ENCODE measurements around the gene ETV3. TPM values are rescaled to one million over a fixed set of nuclear protein-coding genes. Genes with fewer than 3 reads are reported as not detected.

The ETV3 gene
- total RNA-seq, 1 experiment from 2014 or later, result 22.2 TPM

DNA sequence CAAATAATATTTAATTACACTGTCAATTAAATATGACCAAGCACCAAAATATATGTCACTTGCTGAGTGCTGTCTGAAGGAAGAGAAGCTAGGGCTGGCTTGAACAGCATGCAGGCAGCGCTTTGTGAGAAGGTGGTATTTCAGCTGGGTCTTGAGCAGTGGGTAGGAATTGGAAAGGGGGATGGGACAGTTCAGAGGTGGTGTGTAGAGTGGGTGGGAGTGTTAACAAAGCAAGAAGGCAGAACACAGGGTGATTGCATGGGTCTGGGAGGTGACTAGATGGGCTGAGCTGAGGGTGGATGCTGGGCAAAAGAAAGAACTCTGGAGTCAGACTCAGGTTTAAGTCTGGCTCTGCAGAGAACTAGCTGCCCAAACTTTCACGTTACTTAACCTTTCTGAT is 14.3 kb upstream of the ETV3 start:
- DNase-seq (ENCODE audit: low read depth, low spot score), result no peak
- no peak for ATAC-seq
- Histone ChIP-seq H3K4me1 (ENCODE audit: control insufficient read depth, insufficient read depth, low read length) (no peaks in the 10 kb centered on the region; the same call in none of the 2 replicates), H3K27ac (ENCODE audit: low read length) (no peak overlapping the region), H3K36me3 (ENCODE audit: control insufficient read depth, insufficient read depth, low read length) (no peaks in the 10 kb centered on the region), H3K27me3 (ENCODE audit: control insufficient read depth, insufficient read depth, low read length) (peaks cover 6% of the 10 kb centered on the region; the same call in 1 of the 2 replicates), H3K4me3 (ENCODE audit: low read depth in 2 of 2, low read length in 2 of 2) (no peak overlapping the region), H3K9me3 (ENCODE audit: control insufficient read depth, insufficient read depth, low read depth, low read length) (no peaks in the 10 kb centered on the region)
- POLR2A ChIA-PET, result no interaction called here
- TF ChIP-seq SIN3A (IDR thresholded peaks at IDR 0.05; ENCODE audit: borderline replicate concordance, insufficient read depth, low read depth, low read length), result no peak
- TF ChIP-seq, protein P1, sequence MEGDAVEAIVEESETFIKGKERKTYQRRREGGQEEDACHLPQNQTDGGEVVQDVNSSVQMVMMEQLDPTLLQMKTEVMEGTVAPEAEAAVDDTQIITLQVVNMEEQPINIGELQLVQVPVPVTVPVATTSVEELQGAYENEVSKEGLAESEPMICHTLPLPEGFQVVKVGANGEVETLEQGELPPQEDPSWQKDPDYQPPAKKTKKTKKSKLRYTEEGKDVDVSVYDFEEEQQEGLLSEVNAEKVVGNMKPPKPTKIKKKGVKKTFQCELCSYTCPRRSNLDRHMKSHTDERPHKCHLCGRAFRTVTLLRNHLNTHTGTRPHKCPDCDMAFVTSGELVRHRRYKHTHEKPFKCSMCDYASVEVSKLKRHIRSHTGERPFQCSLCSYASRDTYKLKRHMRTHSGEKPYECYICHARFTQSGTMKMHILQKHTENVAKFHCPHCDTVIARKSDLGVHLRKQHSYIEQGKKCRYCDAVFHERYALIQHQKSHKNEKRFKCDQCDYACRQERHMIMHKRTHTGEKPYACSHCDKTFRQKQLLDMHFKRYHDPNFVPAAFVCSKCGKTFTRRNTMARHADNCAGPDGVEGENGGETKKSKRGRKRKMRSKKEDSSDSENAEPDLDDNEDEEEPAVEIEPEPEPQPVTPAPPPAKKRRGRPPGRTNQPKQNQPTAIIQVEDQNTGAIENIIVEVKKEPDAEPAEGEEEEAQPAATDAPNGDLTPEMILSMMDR (IDR thresholded peaks at IDR 0.05), result no peak
- TF ChIP-seq POLR2AphosphoS5 (IDR thresholded peaks at IDR 0.05; ENCODE audit: low read depth, low read length), result no peak
- TF ChIP-seq TCF7L2 (IDR thresholded peaks at IDR 0.05; ENCODE audit: low read depth, low read length), result no peak
- TF ChIP-seq, protein P2, sequence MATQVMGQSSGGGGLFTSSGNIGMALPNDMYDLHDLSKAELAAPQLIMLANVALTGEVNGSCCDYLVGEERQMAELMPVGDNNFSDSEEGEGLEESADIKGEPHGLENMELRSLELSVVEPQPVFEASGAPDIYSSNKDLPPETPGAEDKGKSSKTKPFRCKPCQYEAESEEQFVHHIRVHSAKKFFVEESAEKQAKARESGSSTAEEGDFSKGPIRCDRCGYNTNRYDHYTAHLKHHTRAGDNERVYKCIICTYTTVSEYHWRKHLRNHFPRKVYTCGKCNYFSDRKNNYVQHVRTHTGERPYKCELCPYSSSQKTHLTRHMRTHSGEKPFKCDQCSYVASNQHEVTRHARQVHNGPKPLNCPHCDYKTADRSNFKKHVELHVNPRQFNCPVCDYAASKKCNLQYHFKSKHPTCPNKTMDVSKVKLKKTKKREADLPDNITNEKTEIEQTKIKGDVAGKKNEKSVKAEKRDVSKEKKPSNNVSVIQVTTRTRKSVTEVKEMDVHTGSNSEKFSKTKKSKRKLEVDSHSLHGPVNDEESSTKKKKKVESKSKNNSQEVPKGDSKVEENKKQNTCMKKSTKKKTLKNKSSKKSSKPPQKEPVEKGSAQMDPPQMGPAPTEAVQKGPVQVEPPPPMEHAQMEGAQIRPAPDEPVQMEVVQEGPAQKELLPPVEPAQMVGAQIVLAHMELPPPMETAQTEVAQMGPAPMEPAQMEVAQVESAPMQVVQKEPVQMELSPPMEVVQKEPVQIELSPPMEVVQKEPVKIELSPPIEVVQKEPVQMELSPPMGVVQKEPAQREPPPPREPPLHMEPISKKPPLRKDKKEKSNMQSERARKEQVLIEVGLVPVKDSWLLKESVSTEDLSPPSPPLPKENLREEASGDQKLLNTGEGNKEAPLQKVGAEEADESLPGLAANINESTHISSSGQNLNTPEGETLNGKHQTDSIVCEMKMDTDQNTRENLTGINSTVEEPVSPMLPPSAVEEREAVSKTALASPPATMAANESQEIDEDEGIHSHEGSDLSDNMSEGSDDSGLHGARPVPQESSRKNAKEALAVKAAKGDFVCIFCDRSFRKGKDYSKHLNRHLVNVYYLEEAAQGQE (IDR thresholded peaks at IDR 0.05; ENCODE audit: insufficient read depth in 1 of 2, low read depth in 2 of 2, low read length in 1 of 2), result no peak
- in situ Hi-C loops (cut with HindIII; ENCODE audit: low pct_unique_long_range_greater_than_20kb, low sequenced_read_pairs), result no loop called here
- intact Hi-C loops (cut with micrococcal nuclease; ENCODE audit: unreplicated experiment), result no loop called here
- CTCF ChIA-PET, result interaction anchor here (1.3 kb wide), 1 partner anchor 63 kb away, joined by 4 read pairs; no protein-coding TSS in a partner anchor
- no TSS peak for BruUV-seq (replicated peaks)

GRCh38 chr1:157151506-157151905 is 13.3 kb upstream of the ETV3 start:
- no peak for TF ChIP-seq POLR2AphosphoS5 (IDR thresholded peaks at IDR 0.05; ENCODE audit: low read depth, low read length)
- TF ChIP-seq, protein P1 (IDR thresholded peaks at IDR 0.05), result no peak
- no peak for TF ChIP-seq TCF7L2 (IDR thresholded peaks at IDR 0.05; ENCODE audit: low read depth, low read length)
- no peak for TF ChIP-seq SIN3A (IDR thresholded peaks at IDR 0.05; ENCODE audit: borderline replicate concordance, insufficient read depth, low read depth, low read length)
- H3K4me1 ChIP-seq (ENCODE audit: control insufficient read depth, insufficient read depth, low read length), result no peaks in the 10 kb centered on the region; the same call in none of the 2 replicates
- peaks cover 6% of the 10 kb centered on the region; the same call in 1 of the 2 replicates for H3K27me3 ChIP-seq (ENCODE audit: control insufficient read depth, insufficient read depth, low read length)
- no peak overlapping the region for H3K27ac ChIP-seq (ENCODE audit: low read length)
- ChIA-PET CTCF (no interaction called here), POLR2A (no interaction called here)
- no peak overlapping the region for H3K4me3 ChIP-seq (ENCODE audit: low read depth in 2 of 2, low read length in 2 of 2)
- intact Hi-C loops (cut with micrococcal nuclease; ENCODE audit: unreplicated experiment) (no loop called here), in situ Hi-C loops (cut with HindIII; ENCODE audit: low pct_unique_long_range_greater_than_20kb, low sequenced_read_pairs) (no loop called here)
- no peak for DNase-seq (ENCODE audit: low read depth, low spot score)
- no peaks in the 10 kb centered on the region for H3K36me3 ChIP-seq (ENCODE audit: control insufficient read depth, insufficient read depth, low read length)
- no peak for ATAC-seq
- H3K9me3 ChIP-seq (ENCODE audit: control insufficient read depth, insufficient read depth, low read depth, low read length), result no peaks in the 10 kb centered on the region
- no TSS peak for BruUV-seq (replicated peaks)

Data from Panc1 (cell line).